Measurements from ENCODE around the gene SNX11.

The SNX11 gene

GRCh38 chr17:48162946-48163506 is 55.5 kb downstream of the SNX11 start:
- Histone ChIP-seq H3K79me2 (ENCODE audit: insufficient read depth, low read length) (no peaks in the 10 kb centered on the region), H3K4me2 (ENCODE audit: insufficient read depth, low read length) (no peak overlapping the region), H3K4me3 (ENCODE audit: low read depth in 1 of 2, low read length in 2 of 2) (no peak overlapping the region), H3K9me3 (ENCODE audit: insufficient read depth, low read length, severe bottlenecking) (no peaks in the 10 kb centered on the region), H3K4me1 (ENCODE audit: insufficient read depth, low read length) (no peaks in the 10 kb centered on the region), H2AFZ (ENCODE audit: low read depth, low read length) (no peak overlapping the region), H3K36me3 (ENCODE audit: insufficient read depth, low read length) (no peaks in the 10 kb centered on the region), H3K27me3 (ENCODE audit: insufficient read depth, low read length, poor library complexity) (peaks cover 20% of the 10 kb centered on the region), H3K27ac (ENCODE audit: low read length) (no peak overlapping the region), H4K20me1 (ENCODE audit: insufficient read depth, low read length) (no peaks in the 10 kb centered on the region), H3K9ac (ENCODE audit: low read depth, low read length) (no peak overlapping the region)
- ATAC-seq (ENCODE audit: insufficient read depth, low read depth) (no peak), DNase-seq (peak; percentile 10)
- TF ChIP-seq CTCF (IDR thresholded peaks at IDR 0.05; ENCODE audit: borderline replicate concordance, extremely low read depth, low read length, poor library complexity, severe bottlenecking), result no peak
- no peak for TF ChIP-seq EZH2 (IDR thresholded peaks at IDR 0.05; ENCODE audit: borderline replicate concordance, low read depth, low read length, severe bottlenecking)

GRCh38 chr17:48163809-48164208 is 56.2 kb downstream of the SNX11 start:
- no peak for TF ChIP-seq EZH2 (IDR thresholded peaks at IDR 0.05; ENCODE audit: borderline replicate concordance, low read depth, low read length, severe bottlenecking)
- TF ChIP-seq CTCF (IDR thresholded peaks at IDR 0.05; ENCODE audit: borderline replicate concordance, extremely low read depth, low read length, poor library complexity, severe bottlenecking), result no peak
- DNase-seq (no peak), ATAC-seq (ENCODE audit: insufficient read depth, low read depth) (no peak)
- Histone ChIP-seq H3K9ac (ENCODE audit: low read depth, low read length) (no peak overlapping the region), H3K27me3 (ENCODE audit: insufficient read depth, low read length, poor library complexity) (peaks cover 24% of the 10 kb centered on the region), H3K4me3 (ENCODE audit: low read depth in 1 of 2, low read length in 2 of 2) (no peak overlapping the region), H4K20me1 (ENCODE audit: insufficient read depth, low read length) (no peaks in the 10 kb centered on the region), H2AFZ (ENCODE audit: low read depth, low read length) (no peak overlapping the region), H3K27ac (ENCODE audit: low read length) (no peak overlapping the region), H3K4me1 (ENCODE audit: insufficient read depth, low read length) (no peaks in the 10 kb centered on the region), H3K36me3 (ENCODE audit: insufficient read depth, low read length) (no peaks in the 10 kb centered on the region), H3K4me2 (ENCODE audit: insufficient read depth, low read length) (no peak overlapping the region), H3K9me3 (ENCODE audit: insufficient read depth, low read length, severe bottlenecking) (no peaks in the 10 kb centered on the region), H3K79me2 (ENCODE audit: insufficient read depth, low read length) (no peaks in the 10 kb centered on the region)

GRCh38 chr17:48169926-48170325 is 62.4 kb downstream of the SNX11 start:
- no peak overlapping the region for H3K4me2 ChIP-seq (ENCODE audit: insufficient read depth, low read length)
- peaks cover 33% of the 10 kb centered on the region for H3K27me3 ChIP-seq (ENCODE audit: insufficient read depth, low read length, poor library complexity)
- no peak overlapping the region for H3K4me3 ChIP-seq (ENCODE audit: low read depth in 1 of 2, low read length in 2 of 2)
- no peaks in the 10 kb centered on the region; the same call in 1 of the 2 replicates for H4K20me1 ChIP-seq (ENCODE audit: insufficient read depth, low read length)
- ATAC-seq (ENCODE audit: insufficient read depth, low read depth) (no peak), DNase-seq (no peak)
- no peak overlapping the region for H3K9ac ChIP-seq (ENCODE audit: low read depth, low read length)
- no peaks in the 10 kb centered on the region for H3K9me3 ChIP-seq (ENCODE audit: insufficient read depth, low read length, severe bottlenecking)
- TF ChIP-seq CTCF (IDR thresholded peaks at IDR 0.05; ENCODE audit: borderline replicate concordance, extremely low read depth, low read length, poor library complexity, severe bottlenecking) (no peak), EZH2 (IDR thresholded peaks at IDR 0.05; ENCODE audit: borderline replicate concordance, low read depth, low read length, severe bottlenecking) (no peak)
- H3K27ac ChIP-seq (ENCODE audit: low read length), result no peak overlapping the region
- no peak overlapping the region for H2AFZ ChIP-seq (ENCODE audit: low read depth, low read length)
- no peaks in the 10 kb centered on the region for H3K4me1 ChIP-seq (ENCODE audit: insufficient read depth, low read length)
- no peaks in the 10 kb centered on the region for H3K36me3 ChIP-seq (ENCODE audit: insufficient read depth, low read length)
- H3K79me2 ChIP-seq (ENCODE audit: insufficient read depth, low read length), result no peaks in the 10 kb centered on the region
